H1 (cell line): Measurements from ENCODE around the gene CD248. TPM values are rescaled to one million over a fixed set of nuclear protein-coding genes. Genes with fewer than 3 reads are reported as not detected.
"Not testable (repeated sequence)": the region's sequence is repeated elsewhere in the genome, so short reads cannot be mapped to it uniquely, and the experiment has no call there.

ENCODE experiments used
- CTCF ChIA-PET: fragments of 300-600 bp; sonication (Branson Sonifier 250); formaldehyde crosslinking; loops from one replicate; lab custom pipeline; 2021; ENCODE audit not compliant: partially characterized antibody; lab: Charles Lee
- POLR2A ChIA-PET: fragments of 300-600 bp; sonication (Branson Sonifier 250); formaldehyde crosslinking; loops from one replicate; lab custom pipeline; 2021; ENCODE audit warnings: inconsistent platforms; ENCODE audit not compliant: partially characterized antibody; lab: Charles Lee
- DNase-seq, 2 experiments: peaks; one replicate each; pipeline versions ENCODE4 v3.0.0 to v3.0.0-alpha.2; 2010 to 2022; ENCODE audit warnings: low spot score in 2 of 2, low read depth in 1 of 2, mixed read lengths in 1 of 2
- FAIRE-seq: peaks from 2 replicates; lab custom pipeline; 2011; peaks lifted over from hg19 to GRCh38; lab: Jason Lieb, UNC
- H2AFZ ChIP-seq: 2 replicates; pipeline ENCODE4 v1.8.1; 2012; ENCODE audit warnings: low read length, inconsistent platforms
- H2AK5ac ChIP-seq: 2 replicates; pipeline ENCODE4 v1.6.1; 2013; ENCODE audit warnings: low read depth, low read length
- H2BK120ac ChIP-seq: replicated peaks from 2 replicates; pipeline ENCODE3; 2013; ENCODE audit warnings: low read depth, low read length, inconsistent platforms
- H2BK12ac ChIP-seq: 2 replicates; pipeline ENCODE4 v1.6.1; 2013; ENCODE audit warnings: low read depth, low read length
- H2BK15ac ChIP-seq: 2 replicates; pipeline ENCODE4 v1.6.1; 2013; ENCODE audit warnings: low read length
- H2BK20ac ChIP-seq: 2 replicates; pipeline ENCODE4 v1.6.1; 2013; ENCODE audit warnings: low read length
- H2BK5ac ChIP-seq: 2 replicates; pipeline ENCODE4 v1.6.1; 2013; ENCODE audit warnings: low read depth, low read length
- H3K14ac ChIP-seq: 2 replicates; pipeline ENCODE4 v1.6.1; 2013; ENCODE audit warnings: inconsistent platforms; ENCODE audit not compliant: insufficient read length
- H3K18ac ChIP-seq: 2 replicates; pipeline ENCODE4 v1.6.1; 2013; ENCODE audit warnings: low read length; ENCODE audit errors: extremely low read depth
- H3K23ac ChIP-seq: 2 replicates; pipeline ENCODE4 v1.6.1; 2013; ENCODE audit warnings: inconsistent platforms; ENCODE audit not compliant: insufficient read length
- H3K23me2 ChIP-seq: 2 replicates; pipeline ENCODE4 v1.6.1; 2013; ENCODE audit warnings: low read depth, low read length
- H3K27ac ChIP-seq: 2 replicates; pipeline ENCODE4 v1.6.1; 2011; ENCODE audit warnings: low read depth, low read length, inconsistent platforms
- H3K27me3 ChIP-seq, 4 experiments: replicated peaks in 1 of 4; 1 replicate in 1 of 4; 2 replicates in 3 of 4; pipeline versions ENCODE4 v1.6.1 to v1.8.1; 2011 to 2013; ENCODE audit warnings: low read length in 3 of 4, mild to moderate bottlenecking in 3 of 4, inconsistent platforms in 2 of 4, mixed read lengths in 2 of 4, moderate library complexity in 1 of 4; ENCODE audit not compliant: control insufficient read depth in 3 of 4, insufficient read depth in 3 of 4; ENCODE audit errors: extremely low read depth in 1 of 4
- H3K36me3 ChIP-seq, 4 experiments: 2 replicates each; pipeline versions ENCODE4 v1.6.1 to v1.8.1; 2011 to 2013; ENCODE audit warnings: mild to moderate bottlenecking in 4 of 4, low read length in 3 of 4, moderate library complexity in 2 of 4, control low read depth in 1 of 4, inconsistent platforms in 1 of 4; ENCODE audit not compliant: insufficient read depth in 4 of 4, control insufficient read depth in 2 of 4
- H3K4ac ChIP-seq: replicated peaks from 2 replicates; pipeline ENCODE3; 2013; ENCODE audit warnings: low read length, low read depth, mixed read lengths, inconsistent platforms; ENCODE audit not compliant: insufficient read length
- H3K4me1 ChIP-seq, 4 experiments: replicated peaks in 1 of 4; 1 replicate in 1 of 4; 2 replicates in 3 of 4; pipeline versions ENCODE4 v1.6.1 to v1.8.1; 2011 to 2013; ENCODE audit warnings: low read length in 3 of 4, inconsistent platforms in 2 of 4, mixed read lengths in 1 of 4; ENCODE audit not compliant: insufficient read depth in 4 of 4, control insufficient read depth in 3 of 4
- H3K4me2 ChIP-seq, 2 experiments: 2 replicates each; pipeline versions ENCODE4 v1.6.1 to v1.8.1; 2011 to 2013; ENCODE audit warnings: low read depth in 2 of 2, low read length in 2 of 2, control low read depth in 1 of 2, inconsistent platforms in 1 of 2, mild to moderate bottlenecking in 1 of 2; ENCODE audit not compliant: insufficient read depth in 1 of 2
- H3K4me3 ChIP-seq, 4 experiments: fragments of 200-600, 300-600 bp in 1 of 4; sonication (generic), shearing (Covaris generic), sonication (Bioruptor Twin) in 1 of 4; 2 replicates each; pipeline versions ENCODE4 v1.5.1 to v1.8.1; 2011 to 2016; ENCODE audit warnings: low read length in 4 of 4, low read depth in 3 of 4, control low read depth in 2 of 4, inconsistent platforms in 2 of 4, mild to moderate bottlenecking in 2 of 4, mixed read lengths in 1 of 4, moderate library complexity in 1 of 4; ENCODE audit not compliant: insufficient read depth in 2 of 4; ENCODE audit errors: extremely low read depth in 1 of 4
- H3K56ac ChIP-seq: replicated peaks from 2 replicates; pipeline ENCODE3; 2013; ENCODE audit warnings: low read depth, mild to moderate bottlenecking, mixed read lengths, low read length, inconsistent platforms; ENCODE audit not compliant: insufficient read length
- H3K79me1 ChIP-seq: 2 replicates; pipeline ENCODE4 v1.6.1; 2013; ENCODE audit warnings: low read depth, low read length, control low read depth
- H3K79me2 ChIP-seq, 2 experiments: 2 replicates each; pipeline versions ENCODE4 v1.6.1 to v1.8.1; 2012 to 2013; ENCODE audit warnings: low read length in 2 of 2, mild to moderate bottlenecking in 2 of 2, inconsistent platforms in 1 of 2; ENCODE audit not compliant: insufficient read depth in 2 of 2, control insufficient read depth in 1 of 2
- H3K9ac ChIP-seq, 4 experiments: replicated peaks in 1 of 4; 1 replicate in 1 of 4; 2 replicates in 3 of 4; pipeline versions ENCODE4 v1.6.1 to v1.8.1; 2011 to 2013; ENCODE audit warnings: low read depth in 3 of 4, low read length in 3 of 4, control low read depth in 2 of 4, mild to moderate bottlenecking in 2 of 4, moderate library complexity in 2 of 4, inconsistent platforms in 1 of 4; ENCODE audit errors: extremely low read depth in 1 of 4
- H3K9me3 ChIP-seq, 2 experiments: 2 replicates each; pipeline versions ENCODE4 v1.6.1 to v1.8.1; 2012 to 2013; ENCODE audit warnings: mild to moderate bottlenecking in 2 of 2, moderate library complexity in 2 of 2, control low read depth in 1 of 2, inconsistent platforms in 1 of 2, low read depth in 1 of 2, low read length in 1 of 2, mixed read lengths in 1 of 2; ENCODE audit not compliant: insufficient read depth in 2 of 2
- H4K20me1 ChIP-seq, 2 experiments: replicated peaks in 1 of 2; 2 replicates each; pipeline versions ENCODE3 to v1.8.1; 2011 to 2013; ENCODE audit warnings: inconsistent platforms in 2 of 2, low read length in 2 of 2, mild to moderate bottlenecking in 1 of 2; ENCODE audit not compliant: insufficient read depth in 2 of 2, control insufficient read depth in 1 of 2
- H4K5ac ChIP-seq: 2 replicates; pipeline ENCODE4 v1.6.1; 2013; ENCODE audit warnings: low read length, low read depth, mixed read lengths, inconsistent platforms; ENCODE audit not compliant: insufficient read length
- H4K8ac ChIP-seq: 2 replicates; pipeline ENCODE4 v1.8.0; 2013; ENCODE audit warnings: mild to moderate bottlenecking, moderate library complexity, low read length, inconsistent platforms; ENCODE audit not compliant: insufficient read depth; ENCODE audit errors: extremely low read depth
- H4K91ac ChIP-seq: replicated peaks from 2 replicates; pipeline ENCODE3; 2013; ENCODE audit warnings: low read length, mixed read lengths, inconsistent platforms; ENCODE audit not compliant: insufficient read length
- WGBS, 2 experiments: shearing (Covaris generic) in 1 of 2; methylation state at CpG; one replicate each; pipeline versions ENCODE4 v1.1.6 to v1.1.7; 2013 to 2015; ENCODE audit warnings: low lambda C conversion rate in 2 of 2, mixed read lengths in 2 of 2, inconsistent platforms in 1 of 2, low coverage in 1 of 2, missing lambda C conversion rate in 1 of 2; ENCODE audit not compliant: insufficient replicate concordance in 2 of 2, insufficient coverage in 1 of 2, insufficient read length in 1 of 2; ENCODE audit errors: extremely low coverage in 1 of 2, missing lambda C conversion rate in 1 of 2; 5-methylcytosine and 5-hydroxymethylcytosine counted together
- polyA plus RNA-seq, 7 experiments: library from polyadenylated mRNA; depleted of rRNA in 3 of 7; stranded (reverse) in 5 of 7; unstranded in 2 of 7; fragments of >200 nt in 5 of 7; fragments of 200-250 nt in 2 of 7; gene quantifications; 1 replicate in 5 of 7; 2 replicates in 1 of 7; 4 replicates in 1 of 7; pipeline versions ENCODE4 v1.2.1 to v1.2.3, GENCODE V29; 2011 to 2013; ENCODE audit warnings: missing spikeins in 2 of 7, mixed read lengths in 2 of 7
- total RNA-seq: library from RNA; stranded (reverse); fragmentation: NEBNext Ultra II Directional; extraction: Animal tissue kit (Norgen Biotek cat#: 25700); gene quantifications from 2 replicates; pipeline ENCODE4 v1.2.1, GENCODE V29; 2021

The CD248 gene
- total and polyA plus RNA-seq, 2 of the 8 experiments (the other 6 are each of a cell fraction or from before 2014, with no cell fraction given): 2.7 to 3.9 TPM

- H3K23ac ChIP-seq, H3K27ac ChIP-seq, H3K9ac ChIP-seq, DNase-seq, H2BK12ac ChIP-seq, H4K5ac ChIP-seq, H3K9me3 ChIP-seq, H3K4ac ChIP-seq, H2AFZ ChIP-seq, H2BK20ac ChIP-seq, H3K4me3 ChIP-seq, H3K18ac ChIP-seq, H3K14ac ChIP-seq, H2BK15ac ChIP-seq, H3K4me2 ChIP-seq, H2BK5ac ChIP-seq, H3K27me3 ChIP-seq, H2BK120ac ChIP-seq, H3K79me1 ChIP-seq, FAIRE-seq, H4K91ac ChIP-seq, H2AK5ac ChIP-seq, H3K79me2 ChIP-seq, H3K23me2 ChIP-seq, H3K56ac ChIP-seq: not testable (repeated sequence)
- Histone ChIP-seq H4K20me1 (peaks cover 1 to 15% of the 10 kb centered on the region in 2 experiments), H3K4me1 (peaks cover 0 to 12% (median 4%) of the 10 kb centered on the region in 4 experiments; a peak in 5 of 7 replicates), H4K8ac (peak overlapping the region; percentile 35; the same call in 1 of the 2 replicates), H3K36me3 (peaks cover 4 to 32% (median 15%) of the 10 kb centered on the region in 4 experiments)
- 92% methylated on average over 13 of the region's 13 CpGs; no CpG with 5 or more reads in 1 of the 2 experiments for WGBS, 2 experiments
- ChIA-PET CTCF (interaction anchor here (1.0 to 1.4 kb wide), 4 partner anchors 8 to 41 kb away, joined by 3 to 6 read pairs (median 4); partner anchors contain the start of genes CD248 and RAB1B), POLR2A (interaction anchor here (0.9 to 7.9 kb wide), 7 partner anchors 8 to 36 kb away, joined by 3 to 125 read pairs (median 6); partner anchors contain the start of genes RAB1B and YIF1A)
These were observed 40.2 kb downstream of the CD248 start for GRCh38 chr11:66276619-66277018.
